Keratinocyte (primary cell): ENCODE data around the gene WDR49. TPM values are rescaled to one million over a fixed set of nuclear protein-coding genes. Genes with fewer than 3 reads are reported as not detected.

ENCODE experiments used
- DNase-seq: peaks from one replicate; pipeline ENCODE4 v3.0.0-alpha.2; 2011; ENCODE audit warnings: low read depth, missing footprints, low spot score
- FAIRE-seq: peaks from 2 replicates; lab custom pipeline; 2011; peaks lifted over from hg19 to GRCh38; lab: Jason Lieb, UNC
- H2AFZ ChIP-seq: 2 replicates; pipeline ENCODE4 v1.6.0; 2012; ENCODE audit warnings: low read length, control low read depth, inconsistent platforms; ENCODE audit not compliant: control insufficient read depth
- H3K27ac ChIP-seq: 2 replicates; pipeline ENCODE4 v1.5.1; 2011; ENCODE audit warnings: low read length; ENCODE audit not compliant: control insufficient read depth, insufficient read depth
- H3K27me3 ChIP-seq: 3 replicates; pipeline ENCODE4 v1.6.0; 2011; ENCODE audit warnings: low read length; ENCODE audit not compliant: control insufficient read depth, insufficient read depth; ENCODE audit errors: extremely low read depth
- H3K36me3 ChIP-seq, 2 experiments: 2 replicates in 1 of 2; 3 replicates in 1 of 2; pipeline ENCODE4 v1.5.1; 2011; ENCODE audit warnings: low read length in 2 of 2, mild to moderate bottlenecking in 1 of 2; ENCODE audit not compliant: control insufficient read depth in 2 of 2, insufficient read depth in 2 of 2; ENCODE audit errors: extremely low read depth in 1 of 2
- H3K4me1 ChIP-seq: 3 replicates; pipeline ENCODE4 v1.5.1; 2011; ENCODE audit warnings: low read length; ENCODE audit not compliant: control insufficient read depth, insufficient read depth; ENCODE audit errors: extremely low read depth
- H3K4me2 ChIP-seq: 3 replicates; pipeline ENCODE4 v1.6.0; 2011; ENCODE audit warnings: low read depth, low read length; ENCODE audit not compliant: control insufficient read depth, insufficient read depth; ENCODE audit errors: extremely low read depth
- H3K4me3 ChIP-seq, 3 experiments: fragments of 200-600 bp in 1 of 3; sonication (generic) in 1 of 3; 2 replicates in 2 of 3; 3 replicates in 1 of 3; pipeline ENCODE4 v1.5.1; 2011 to 2016; ENCODE audit warnings: low read length in 3 of 3, mild to moderate bottlenecking in 3 of 3, control low read depth in 2 of 3, inconsistent platforms in 1 of 3, low read depth in 1 of 3, mixed read lengths in 1 of 3, mixed run types in 1 of 3, moderate library complexity in 1 of 3; ENCODE audit not compliant: control insufficient read depth in 2 of 3, insufficient read depth in 2 of 3; ENCODE audit errors: extremely low read depth in 1 of 3
- H3K79me2 ChIP-seq: 2 replicates; pipeline ENCODE4 v1.6.0; 2012; ENCODE audit warnings: low read length; ENCODE audit not compliant: control insufficient read depth, insufficient read depth
- H3K9ac ChIP-seq: 3 replicates; pipeline ENCODE4 v1.6.0; 2011; ENCODE audit warnings: low read length; ENCODE audit not compliant: control insufficient read depth, insufficient read depth; ENCODE audit errors: extremely low read depth
- H3K9me1 ChIP-seq: 3 replicates; pipeline ENCODE4 v1.6.0; 2011; ENCODE audit warnings: low read length; ENCODE audit not compliant: control insufficient read depth, insufficient read depth; ENCODE audit errors: extremely low read depth
- H3K9me3 ChIP-seq: 2 replicates; pipeline ENCODE4 v1.5.1; 2012; ENCODE audit warnings: low read depth, low read length; ENCODE audit not compliant: control insufficient read depth
- H4K20me1 ChIP-seq: 3 replicates; pipeline ENCODE4 v1.6.0; 2011; ENCODE audit warnings: low read length; ENCODE audit not compliant: control insufficient read depth, insufficient read depth; ENCODE audit errors: extremely low read depth
- CTCF ChIP-seq, 3 experiments: IDR thresholded peaks in 1 of 3; conservative IDR thresholded peaks in 1 of 3; optimal IDR thresholded peaks in 1 of 3; 2 replicates in 2 of 3; 3 replicates in 1 of 3; pipeline versions ENCODE3 to v1.5.1; 2011; ENCODE audit warnings: low read length in 3 of 3, mild to moderate bottlenecking in 3 of 3, moderate library complexity in 2 of 3, control low read depth in 1 of 3, inconsistent platforms in 1 of 3; ENCODE audit not compliant: insufficient read depth in 2 of 3; ENCODE audit errors: extremely low read depth in 1 of 3
- EZH2 ChIP-seq: IDR thresholded peaks from one replicate; pipeline ENCODE4 v1.6.1; 2012; ENCODE audit warnings: inconsistent platforms, mild to moderate bottlenecking, low read length, moderate library complexity
- dilution Hi-C: fragments of 300-500 bp; cut with MboI; formaldehyde crosslinking; loops from one replicate; pipeline ENCODE4 v1.7.0; 2020; ENCODE audit warnings: low sequenced_read_pairs; ENCODE audit not compliant: extremely low pct_ligation_motif_present
- polyA plus RNA-seq, 5 experiments: library from polyadenylated mRNA; depleted of rRNA in 3 of 5; stranded (reverse) in 3 of 5; stranded (forward) in 1 of 5; unstranded in 1 of 5; fragments of >200 nt; gene quantifications; 1 replicate in 1 of 5; 2 replicates in 3 of 5; 3 replicates in 1 of 5; pipeline versions ENCODE4 v1.2.1 to v1.2.3, GENCODE V29; 2011 to 2012; ENCODE audit warnings: missing spikeins in 2 of 5, low read depth in 1 of 5, low replicate concordance in 1 of 5

Gene WDR49
- polyA plus RNA-seq, 1 donor (not counting 4 experiments of a cell fraction or from before 2014, with no cell fraction given) = not detected

- no peak overlapping the region for H3K9ac ChIP-seq
- H3K4me3 ChIP-seq = no peak overlapping the region
- H3K27ac ChIP-seq = no peak overlapping the region
- TF ChIP-seq EZH2 (no peak), CTCF (optimal IDR thresholded peaks at IDR 0.05 in 1 of 3, IDR thresholded peaks at IDR 0.05 in 1 of 3, conservative IDR thresholded peaks at IDR 0.05 in 1 of 3; ENCODE audit: extremely low read depth in 1 of 3, insufficient read depth in 2 of 3, low read length in 3 of 3) (no peak)
- no peaks in the 10 kb centered on the region for H3K36me3 ChIP-seq
- dilution Hi-C loops = no loop called here
- H4K20me1 ChIP-seq = no peaks in the 10 kb centered on the region
- no peak overlapping the region for H2AFZ ChIP-seq
- no peak overlapping the region for H3K4me2 ChIP-seq
- no peaks in the 10 kb centered on the region for H3K9me3 ChIP-seq
- no peaks in the 10 kb centered on the region for H3K9me1 ChIP-seq
- no peaks in the 10 kb centered on the region for H3K27me3 ChIP-seq
- H3K4me1 ChIP-seq = no peaks in the 10 kb centered on the region
- DNase-seq = no peak
- no peaks in the 10 kb centered on the region for H3K79me2 ChIP-seq
- no peak for FAIRE-seq
Observed at GRCh38 chr3:167484551-167484950, 169.2 kb downstream of the WDR49 start.

GRCh38 chr3:167483708-167484475 lies 169.8 kb downstream of the WDR49 start:
- Histone ChIP-seq H4K20me1 (no peaks in the 10 kb centered on the region), H3K4me1 (no peaks in the 10 kb centered on the region), H3K9ac (no peak overlapping the region), H3K27ac (no peak overlapping the region), H3K36me3 (no peaks in the 10 kb centered on the region), H2AFZ (no peak overlapping the region), H3K79me2 (no peaks in the 10 kb centered on the region), H3K9me3 (no peaks in the 10 kb centered on the region), H3K9me1 (no peaks in the 10 kb centered on the region), H3K27me3 (no peaks in the 10 kb centered on the region), H3K4me3 (no peak overlapping the region), H3K4me2 (no peak overlapping the region)
- no peak for DNase-seq
- dilution Hi-C loops = no loop called here
- TF ChIP-seq CTCF (optimal IDR thresholded peaks at IDR 0.05 in 1 of 3, IDR thresholded peaks at IDR 0.05 in 1 of 3, conservative IDR thresholded peaks at IDR 0.05 in 1 of 3; ENCODE audit: extremely low read depth in 1 of 3, insufficient read depth in 2 of 3, low read length in 3 of 3) = no peak
- no peak for TF ChIP-seq EZH2
- FAIRE-seq = no peak
